22Rv1 (cell line): ENCODE data around the gene ENGASE.

ENCODE experiments used
- H3K27ac ChIP-seq: fragments of 450-650 bp; 2 replicates; pipeline ENCODE4 v1.5.1; 2017
- CTCF ChIP-seq: fragments of 450-650 bp; IDR thresholded peaks from 2 replicates; pipeline ENCODE4 v1.5.1; 2017; ENCODE audit warnings: mild to moderate bottlenecking
- ZFX ChIP-seq: fragments of 450-650 bp; IDR thresholded peaks from 2 replicates; pipeline ENCODE4 v1.6.1; 2017; ENCODE audit warnings: antibody characterized with exemption, borderline replicate concordance

Gene ENGASE

GRCh38 chr17:79118924-79119323 lies 44.3 kb downstream of the ENGASE start:
- no peak overlapping the region for H3K27ac ChIP-seq
- TF ChIP-seq ZFX (no peak), CTCF (no peak)

- H3K27ac ChIP-seq = no peak overlapping the region
- TF ChIP-seq CTCF = no peak
- TF ChIP-seq ZFX = no peak
Measured at GRCh38 chr17:79120259-79120658, 45.6 kb downstream of the ENGASE start.

- no peak overlapping the region for H3K27ac ChIP-seq
- TF ChIP-seq CTCF (no peak), ZFX (no peak)
Measured at GRCh38 chr17:79123988-79124387, 49.4 kb downstream of the ENGASE start.

GRCh38 chr17:79124513-79125209 lies 50.0 kb downstream of the ENGASE start:
- H3K27ac ChIP-seq = no peak overlapping the region
- TF ChIP-seq CTCF (no peak), ZFX (no peak)

GRCh38 chr17:79125503-79125902 lies 50.9 kb downstream of the ENGASE start:
- H3K27ac ChIP-seq = no peak overlapping the region
- TF ChIP-seq ZFX (no peak), CTCF (no peak)

GRCh38 chr17:79126139-79126538 lies 51.5 kb downstream of the ENGASE start:
- TF ChIP-seq ZFX = no peak
- TF ChIP-seq CTCF = peak; percentile 22
- no peak overlapping the region for H3K27ac ChIP-seq

- TF ChIP-seq CTCF = no peak
- no peak for TF ChIP-seq ZFX
- no peak overlapping the region for H3K27ac ChIP-seq
Measured at GRCh38 chr17:79127534-79128135, 53.0 kb downstream of the ENGASE start.
